Measurements from ENCODE around the gene PLEKHM3.
"Not testable (repeated sequence)": the region's sequence is repeated elsewhere in the genome, so short reads cannot be mapped to it uniquely, and the experiment has no call there.

PLEKHM3 gene

DNA sequence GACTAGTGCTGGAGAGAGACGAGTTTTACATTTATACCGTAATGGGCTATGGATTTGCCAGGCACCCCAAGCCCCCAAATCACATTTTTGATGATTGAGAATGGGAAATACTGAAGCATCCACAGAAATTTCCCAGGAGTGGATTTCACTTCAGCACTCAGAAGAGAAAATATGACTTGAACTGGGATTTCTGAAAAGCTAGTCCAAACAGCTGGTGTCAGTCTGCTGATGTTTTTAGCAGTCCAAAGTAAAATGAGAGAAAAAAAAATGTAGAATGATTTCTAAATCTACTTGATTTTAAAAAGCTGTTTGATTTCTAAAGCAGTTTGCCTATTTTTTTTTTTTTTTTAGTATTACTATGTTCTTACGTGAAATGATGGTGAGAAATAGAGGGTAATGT is 105.0 kb downstream of the PLEKHM3 start:
- ChIA-PET POLR2A (no interaction called here), CTCF (no interaction called here)
- no peak for TF ChIP-seq TARDBP (IDR thresholded peaks at IDR 0.05)
- no peak for TF ChIP-seq SUZ12 (IDR thresholded peaks at IDR 0.05)
- no peak for TF ChIP-seq PKNOX1 (IDR thresholded peaks at IDR 0.05)
- no peak for TF ChIP-seq ARNT (IDR thresholded peaks at IDR 0.05)
- DNase-seq (ENCODE audit: extremely low spot score) = no peak

DNA sequence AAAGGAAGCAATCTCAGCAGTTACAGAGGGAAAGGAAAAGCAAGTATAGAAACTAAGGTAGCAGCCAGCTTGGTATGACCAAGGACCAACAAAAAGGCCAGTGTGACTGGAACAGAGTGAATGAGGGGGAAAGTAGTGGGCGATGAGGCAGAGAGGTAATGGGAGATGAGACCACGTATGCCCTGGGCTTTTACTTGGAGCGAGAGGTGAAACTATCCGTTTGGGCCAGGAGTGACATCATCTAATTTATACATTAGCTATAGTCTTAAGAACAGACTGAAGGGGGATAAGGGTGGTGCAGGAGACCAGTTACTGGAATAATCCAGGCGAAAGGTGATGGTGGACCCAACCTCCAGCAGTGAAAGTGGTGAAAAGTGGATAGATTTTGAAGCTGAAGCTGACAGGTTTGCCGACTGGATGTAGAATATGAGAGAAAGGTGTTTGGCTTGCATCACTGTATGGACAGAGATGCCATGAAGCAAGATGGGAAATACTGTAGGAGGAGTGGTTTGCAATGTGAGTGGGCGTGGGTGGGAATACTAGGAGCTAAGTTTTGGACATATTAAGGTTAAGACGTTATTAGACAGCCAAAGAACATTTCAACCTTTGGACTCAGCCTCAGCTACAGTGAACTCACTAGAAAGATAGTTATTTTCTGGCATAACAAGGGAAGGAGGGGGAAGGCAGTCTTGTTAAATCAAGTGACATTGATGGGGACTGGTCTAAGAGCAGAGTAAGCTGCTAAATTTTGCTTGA is 106.0 kb downstream of the PLEKHM3 start:
- TF ChIP-seq PKNOX1 (IDR thresholded peaks at IDR 0.05) (no peak), LEF1 (IDR thresholded peaks at IDR 0.05; ENCODE audit: borderline replicate concordance) (no peak), ZNF384 (IDR thresholded peaks at IDR 0.05) (no peak), FOXM1 (IDR thresholded peaks at IDR 0.05; ENCODE audit: borderline replicate concordance) (no peak), SUZ12 (IDR thresholded peaks at IDR 0.05) (no peak), ARNT (IDR thresholded peaks at IDR 0.05) (no peak), FOXA1 (IDR thresholded peaks at IDR 0.05) (no peak), BHLHE40 (IDR thresholded peaks at IDR 0.05; ENCODE audit: borderline replicate concordance) (no peak), HDGF (IDR thresholded peaks at IDR 0.05; ENCODE audit: borderline replicate concordance) (no peak)
- no peak for DNase-seq (ENCODE audit: extremely low spot score)
- CTCF ChIA-PET = no interaction called here
- POLR2A ChIA-PET = no interaction called here

DNA sequence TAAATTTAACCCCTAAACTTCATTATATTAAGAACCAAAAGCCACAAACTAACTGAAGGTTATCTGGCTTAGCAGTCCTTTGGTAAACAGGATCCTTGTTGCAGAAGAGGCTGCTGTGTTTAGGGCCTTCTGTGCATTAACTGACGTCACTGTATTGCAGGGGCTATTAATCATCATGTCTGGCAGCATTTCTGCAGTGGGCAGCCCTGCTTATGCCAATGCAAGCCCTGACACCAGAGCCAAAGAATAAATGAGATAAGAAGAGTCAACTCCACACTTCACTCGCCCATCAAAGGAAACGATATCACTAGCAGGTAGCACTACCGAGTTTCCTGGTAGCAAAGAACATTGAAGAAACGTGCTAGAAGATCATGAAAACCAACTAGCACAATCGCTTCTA is 110.6 kb downstream of the PLEKHM3 start:
- POLR2A ChIA-PET = no interaction called here
- CTCF ChIA-PET = no interaction called here
- DNase-seq (ENCODE audit: extremely low spot score) = no peak
- TF ChIP-seq PKNOX1 (IDR thresholded peaks at IDR 0.05) = peak; percentile 81
- TF ChIP-seq BHLHE40 (IDR thresholded peaks at IDR 0.05; ENCODE audit: borderline replicate concordance) = no peak

GRCh38 chr2:207913772-207914358 is 111.5 kb downstream of the PLEKHM3 start:
- TF ChIP-seq ARNT (IDR thresholded peaks at IDR 0.05) = no peak
- POLR2A ChIA-PET = interaction anchor here (0.6 kb wide), 1 partner anchor 111 kb away, joined by 3 read pairs; the partner anchor contains the start of gene PLEKHM3
- no peak for DNase-seq (ENCODE audit: extremely low spot score)
- CTCF ChIA-PET = no interaction called here

DNA sequence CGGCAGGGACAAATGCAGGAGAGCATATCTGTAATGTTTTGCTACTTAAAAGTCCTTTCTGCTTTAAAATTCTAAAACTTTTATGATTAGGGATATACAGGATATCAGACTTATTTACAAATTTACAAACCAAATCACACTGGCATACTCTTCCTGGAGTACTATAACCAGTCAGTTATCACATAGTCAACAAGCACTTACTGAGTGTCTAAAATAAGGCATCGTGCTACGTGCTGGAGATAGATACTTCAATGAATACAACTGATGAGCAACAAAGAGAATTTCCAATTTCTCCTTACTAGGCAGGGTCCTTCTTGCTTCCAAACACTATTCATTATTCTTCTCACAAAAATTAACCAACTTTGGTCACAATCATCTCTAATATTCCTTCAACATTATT is 113.5 kb downstream of the PLEKHM3 start:
- TF ChIP-seq SP1 (IDR thresholded peaks at IDR 0.05) = no peak
- no peak for TF ChIP-seq LEF1 (IDR thresholded peaks at IDR 0.05; ENCODE audit: borderline replicate concordance)
- TF ChIP-seq FOXM1 (IDR thresholded peaks at IDR 0.05; ENCODE audit: borderline replicate concordance) = no peak
- no peak for TF ChIP-seq L3MBTL2 (conservative IDR thresholded peaks at IDR 0.05)
- TF ChIP-seq ARNT (IDR thresholded peaks at IDR 0.05) = no peak
- TF ChIP-seq FOXK2 (IDR thresholded peaks at IDR 0.05) = no peak
- no peak for TF ChIP-seq ZNF384 (IDR thresholded peaks at IDR 0.05)
- no peak for TF ChIP-seq CTBP1 (IDR thresholded peaks at IDR 0.05; ENCODE audit: borderline replicate concordance)
- TF ChIP-seq BHLHE40 (IDR thresholded peaks at IDR 0.05; ENCODE audit: borderline replicate concordance) = no peak
- no peak for TF ChIP-seq HDGF (IDR thresholded peaks at IDR 0.05; ENCODE audit: borderline replicate concordance)
- TF ChIP-seq TARDBP (IDR thresholded peaks at IDR 0.05) = no peak
- TF ChIP-seq NFRKB (IDR thresholded peaks at IDR 0.05) = no peak
- ChIA-PET CTCF (no interaction called here), POLR2A (no interaction called here)
- no peak for DNase-seq (ENCODE audit: extremely low spot score)

DNA sequence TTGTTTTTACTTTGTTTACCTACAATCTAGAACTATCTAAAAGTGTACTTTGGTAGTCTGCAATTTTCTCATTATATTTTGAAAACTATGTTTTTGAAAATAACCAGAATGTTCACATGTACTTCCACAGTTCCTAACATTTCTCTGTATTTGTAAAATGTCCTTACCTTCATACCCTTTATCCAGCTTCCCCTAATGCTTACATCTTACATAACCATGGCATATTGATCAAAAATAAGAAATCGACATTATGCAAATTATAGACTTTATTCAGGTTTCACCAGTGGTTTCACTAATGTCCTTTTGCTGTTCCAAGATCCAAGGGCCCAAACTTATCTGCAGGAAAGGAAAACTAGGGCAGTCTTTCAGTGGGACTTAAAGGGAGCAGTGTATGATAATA is 114.1 kb downstream of the PLEKHM3 start:
- ChIA-PET POLR2A (no interaction called here), CTCF (no interaction called here)
- no peak for DNase-seq (ENCODE audit: extremely low spot score)
- TF ChIP-seq ARNT (IDR thresholded peaks at IDR 0.05) (no peak), BHLHE40 (IDR thresholded peaks at IDR 0.05; ENCODE audit: borderline replicate concordance) (no peak), ELF4 (IDR thresholded peaks at IDR 0.05) (no peak), SP1 (IDR thresholded peaks at IDR 0.05) (no peak), ZNF384 (IDR thresholded peaks at IDR 0.05) (no peak), HDGF (IDR thresholded peaks at IDR 0.05; ENCODE audit: borderline replicate concordance) (no peak), NFRKB (IDR thresholded peaks at IDR 0.05) (no peak), LEF1 (IDR thresholded peaks at IDR 0.05; ENCODE audit: borderline replicate concordance) (no peak)

- POLR2A ChIA-PET; DNase-seq (ENCODE audit: extremely low spot score); CTCF ChIA-PET: not testable (repeated sequence)
These were observed 118.8 kb downstream of the PLEKHM3 start for GRCh38 chr2:207906495-207906894.

Data from HEK293T (cell line).